Measurements from ENCODE around the gene CABP4.
"Not testable (repeated sequence)": the region's sequence is repeated elsewhere in the genome, so short reads cannot be mapped to it uniquely, and the experiment has no call there.

Gene CABP4

DNA sequence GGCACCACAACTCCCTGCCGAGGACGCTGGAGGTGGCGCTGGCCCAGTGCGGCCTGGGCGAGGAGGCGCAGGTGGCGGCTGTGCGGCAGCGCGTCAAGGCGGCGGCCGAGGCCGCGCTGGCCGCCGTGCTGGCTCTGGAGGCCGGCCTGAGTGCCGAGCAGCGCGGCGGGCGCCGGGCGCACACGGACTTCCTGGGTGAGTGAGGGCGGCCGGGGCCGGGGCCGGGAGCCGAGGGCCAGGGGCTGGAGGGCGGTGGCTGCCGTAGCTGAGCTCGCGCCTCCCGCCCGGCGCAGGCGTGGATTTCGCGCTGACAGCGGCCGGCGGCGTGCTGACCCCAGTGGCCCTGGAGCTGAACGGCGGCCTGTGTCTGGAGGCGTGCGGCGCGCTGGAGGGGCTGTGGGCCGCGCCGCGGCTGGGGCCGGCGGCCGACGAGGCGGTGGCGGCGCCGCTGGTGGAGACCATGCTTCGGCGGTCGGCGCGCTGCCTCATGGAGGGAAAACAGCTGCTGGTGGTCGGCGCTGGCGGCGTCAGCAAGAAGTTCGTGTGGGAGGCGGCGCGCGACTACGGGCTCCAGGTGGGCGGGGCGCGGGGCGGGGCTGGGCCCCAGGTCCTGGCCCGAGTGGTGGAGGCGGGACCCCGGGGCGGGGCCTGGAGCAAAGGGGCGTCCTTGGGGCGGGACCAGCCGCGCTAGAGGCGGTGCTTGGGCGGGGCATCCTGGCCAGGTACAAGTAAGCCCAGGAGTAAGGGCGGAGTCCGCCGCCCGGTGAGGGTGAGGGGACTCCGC is 34.3 kb upstream of the CABP4 start:
- DNase-seq (ENCODE audit: low spot score), result peak; percentile 100
- no peak for TF ChIP-seq CTCF (IDR thresholded peaks at IDR 0.05; ENCODE audit: extremely low read depth, missing control alignments)

- no peak for DNase-seq (ENCODE audit: low spot score)
- TF ChIP-seq CTCF (IDR thresholded peaks at IDR 0.05; ENCODE audit: extremely low read depth, missing control alignments), result no peak
Measured at GRCh38 chr11:67421430-67422031, 33.6 kb upstream of the CABP4 start.

DNA sequence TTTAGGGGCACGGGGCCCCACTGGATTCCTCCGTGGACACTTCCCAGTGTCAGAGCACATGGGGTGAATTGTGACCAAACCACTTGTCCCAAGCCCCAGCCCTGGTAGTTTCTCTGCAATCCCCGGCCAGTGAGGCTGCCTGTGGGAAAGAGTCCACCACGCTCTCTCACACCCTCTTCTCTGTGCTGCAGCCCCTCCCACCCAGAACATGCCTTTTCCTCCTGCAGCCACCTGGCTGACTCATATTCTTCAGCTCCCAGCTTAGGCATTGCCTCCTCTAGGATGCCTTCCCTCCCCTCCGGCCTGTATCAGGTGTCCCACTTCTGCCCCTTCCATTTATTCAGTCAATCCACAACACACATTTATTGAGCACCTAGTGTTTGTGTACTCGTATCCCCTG is 32.3 kb upstream of the CABP4 start:
- TF ChIP-seq CTCF (IDR thresholded peaks at IDR 0.05; ENCODE audit: extremely low read depth, missing control alignments), result no peak
- no peak for DNase-seq (ENCODE audit: low spot score)

DNA sequence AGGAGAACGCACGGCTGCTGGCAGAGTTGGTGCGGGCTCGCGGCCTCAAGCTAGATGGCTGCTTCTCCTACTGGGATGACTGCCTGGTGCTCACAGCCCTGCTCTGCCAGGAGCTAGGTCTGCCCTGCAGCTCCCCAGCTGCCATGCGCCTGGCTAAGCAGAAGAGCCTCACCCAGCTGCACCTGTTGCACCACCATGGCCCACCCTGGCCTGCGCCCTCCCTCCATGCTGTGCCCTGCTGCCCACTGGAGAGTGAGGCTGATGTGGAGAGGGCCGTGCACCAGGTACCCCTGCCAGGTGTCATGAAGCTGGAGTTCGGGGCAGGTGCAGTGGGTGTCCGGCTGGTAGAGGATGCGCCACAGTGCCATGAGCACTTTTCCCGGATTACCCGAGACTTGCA is 31.7 kb upstream of the CABP4 start:
- no peak for TF ChIP-seq CTCF (IDR thresholded peaks at IDR 0.05; ENCODE audit: extremely low read depth, missing control alignments)
- no peak for DNase-seq (ENCODE audit: low spot score)

GRCh38 chr11:67423891-67424613 is 31.1 kb upstream of the CABP4 start:
- no peak for DNase-seq (ENCODE audit: low spot score)

DNA sequence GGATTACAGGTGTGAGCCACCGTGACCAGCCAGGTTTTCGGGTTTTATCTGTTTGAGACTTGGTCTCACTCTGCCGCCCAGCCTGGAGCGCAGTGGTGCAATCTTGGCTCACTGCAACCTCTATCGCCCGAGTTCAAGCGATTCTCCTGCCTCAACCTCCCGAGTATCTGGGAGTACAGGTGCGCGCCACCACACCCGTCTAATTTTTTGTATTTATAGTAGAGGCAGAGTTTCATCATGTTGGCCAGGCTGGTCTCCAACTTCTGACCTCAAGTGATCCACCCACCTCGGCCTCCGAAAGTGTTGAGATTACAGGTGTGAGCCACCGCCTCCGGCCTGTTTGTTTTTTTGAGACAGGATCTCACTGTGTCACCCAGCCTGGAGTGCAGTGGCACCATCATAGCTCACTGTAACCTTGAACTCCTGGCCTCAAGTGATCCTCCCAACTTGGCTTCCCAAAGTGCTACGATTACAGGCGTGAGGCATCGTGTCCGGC is 27.7 kb upstream of the CABP4 start:
- DNase-seq (ENCODE audit: low spot score), result not testable (repeated sequence)

More at GRCh38 chr11:67423891-67424613, 31.1 kb upstream of the CABP4 start:
- no peak for TF ChIP-seq CTCF (IDR thresholded peaks at IDR 0.05; ENCODE audit: extremely low read depth, missing control alignments)

DNA sequence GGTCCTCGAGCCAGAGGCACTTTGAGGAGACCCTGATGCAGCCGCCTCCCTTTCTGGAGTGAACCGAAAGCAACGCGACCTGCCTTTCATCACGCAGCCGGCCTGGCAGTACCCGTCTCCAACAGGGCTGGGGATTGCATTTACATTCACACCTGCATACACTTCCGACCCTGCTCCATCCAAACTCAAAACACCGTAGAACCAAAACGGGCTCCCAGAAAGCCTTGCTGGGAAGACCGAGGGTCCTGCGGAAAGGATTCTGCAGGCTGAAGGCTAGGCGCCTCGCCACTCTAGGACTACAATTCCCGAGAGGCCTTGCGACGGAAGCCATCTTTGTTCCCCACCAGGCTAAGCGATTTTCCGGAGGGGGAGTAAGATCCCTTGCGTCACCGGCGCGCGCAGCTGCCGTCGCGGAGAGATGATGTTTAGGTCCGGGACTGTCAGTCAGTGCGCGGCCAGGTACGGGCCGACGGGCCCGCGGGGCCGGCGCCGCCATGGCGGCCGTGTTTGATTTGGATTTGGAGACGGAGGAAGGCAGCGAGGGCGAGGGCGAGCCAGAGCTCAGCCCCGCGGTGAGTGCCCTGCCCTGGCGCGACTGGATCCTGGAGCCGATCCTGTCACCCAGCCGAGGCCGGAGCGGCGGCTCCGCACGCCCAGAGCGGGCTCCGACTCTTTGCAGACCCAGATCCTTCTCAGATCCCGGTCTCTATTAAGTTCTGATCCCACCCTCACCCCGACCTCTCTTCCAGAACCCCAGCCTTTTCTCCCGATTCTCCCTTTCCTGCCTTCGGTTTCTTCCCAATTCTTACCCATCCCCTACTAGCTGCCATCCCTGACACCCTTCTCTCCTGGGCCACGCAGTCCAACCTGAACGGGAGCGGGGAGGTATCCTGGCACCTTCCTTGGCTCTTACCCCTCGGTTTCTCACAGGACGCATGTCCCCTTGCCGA is 26.8 kb upstream of the CABP4 start, which contains the start of gene RPS6KB2:
Gene RPS6KB2 (plus strand): TSS at position 443 of the 950 bp plus-strand sequence. CDS start 52 bp downstream, at position 495.
- DNase-seq (ENCODE audit: low spot score), result peak; percentile 99
- no peak for TF ChIP-seq CTCF (IDR thresholded peaks at IDR 0.05; ENCODE audit: extremely low read depth, missing control alignments)

Data from GM20000 (cell line).